B cell (primary cell): ENCODE measurements around the gene UBAC2.

Source experiments
- CTCF ChIP-seq: fragments of 200-600 bp; IDR thresholded peaks from one replicate; pipeline ENCODE4 v1.8.0; 2022; ENCODE audit warnings: antibody characterized with exemption, mild to moderate bottlenecking
- EZH2 ChIP-seq: IDR thresholded peaks from 2 replicates; pipeline ENCODE4 v1.6.1; 2012; ENCODE audit warnings: borderline replicate concordance, low read depth, mild to moderate bottlenecking, moderate library complexity, low read length; ENCODE audit not compliant: insufficient read depth, poor library complexity, severe bottlenecking

GRCh38 chr13:99267927-99268326, 67.3 kb downstream of the UBAC2 start:
- TF ChIP-seq CTCF (no peak), EZH2 (no peak)
